Endothelial cell of umbilical vein (primary cell): ENCODE measurements around the gene KDM4B.

Experiments
- EZH2 ChIP-seq: IDR thresholded peaks from 2 replicates; pipeline ENCODE4 v1.6.1; 2012; ENCODE audit warnings: borderline replicate concordance, low read depth, mild to moderate bottlenecking, moderate library complexity, low read length, inconsistent platforms; ENCODE audit not compliant: severe bottlenecking
- GATA2 ChIP-seq: IDR thresholded peaks from 2 replicates; pipeline ENCODE4 v1.7.0; 2011; ENCODE audit warnings: low read depth, mild to moderate bottlenecking, moderate library complexity, mixed read lengths, low read length; ENCODE audit not compliant: insufficient read length, insufficient read depth
- JUN ChIP-seq: IDR thresholded peaks from 2 replicates; pipeline ENCODE4 v1.6.1; 2011; ENCODE audit warnings: borderline replicate concordance, low read depth; ENCODE audit not compliant: insufficient read length, insufficient read depth
- POLR2A ChIP-seq: IDR thresholded peaks from 2 replicates; pipeline ENCODE4 v1.6.1; 2012; ENCODE audit warnings: low read depth, mild to moderate bottlenecking, control low read depth, low read length
- POLR2AphosphoS5 ChIP-seq: IDR thresholded peaks from 2 replicates; pipeline ENCODE4 v1.6.1; 2012; ENCODE audit warnings: low read depth, mild to moderate bottlenecking, control low read depth, low read length, moderate library complexity; ENCODE audit not compliant: insufficient read depth
- TF ChIP-seq, protein P1 (sequence below), 2 donors: IDR thresholded peaks; 1 replicate in 1 of 2; 2 replicates in 1 of 2; pipeline ENCODE4 v1.5.1; 2011; ENCODE audit warnings: low read length in 2 of 2, mild to moderate bottlenecking in 2 of 2, moderate library complexity in 2 of 2, control low read depth in 1 of 2, inconsistent platforms in 1 of 2, low read depth in 1 of 2; ENCODE audit not compliant: insufficient read depth in 1 of 2; ENCODE audit errors: extremely low read depth in 1 of 2

- TF ChIP-seq, protein P1, sequence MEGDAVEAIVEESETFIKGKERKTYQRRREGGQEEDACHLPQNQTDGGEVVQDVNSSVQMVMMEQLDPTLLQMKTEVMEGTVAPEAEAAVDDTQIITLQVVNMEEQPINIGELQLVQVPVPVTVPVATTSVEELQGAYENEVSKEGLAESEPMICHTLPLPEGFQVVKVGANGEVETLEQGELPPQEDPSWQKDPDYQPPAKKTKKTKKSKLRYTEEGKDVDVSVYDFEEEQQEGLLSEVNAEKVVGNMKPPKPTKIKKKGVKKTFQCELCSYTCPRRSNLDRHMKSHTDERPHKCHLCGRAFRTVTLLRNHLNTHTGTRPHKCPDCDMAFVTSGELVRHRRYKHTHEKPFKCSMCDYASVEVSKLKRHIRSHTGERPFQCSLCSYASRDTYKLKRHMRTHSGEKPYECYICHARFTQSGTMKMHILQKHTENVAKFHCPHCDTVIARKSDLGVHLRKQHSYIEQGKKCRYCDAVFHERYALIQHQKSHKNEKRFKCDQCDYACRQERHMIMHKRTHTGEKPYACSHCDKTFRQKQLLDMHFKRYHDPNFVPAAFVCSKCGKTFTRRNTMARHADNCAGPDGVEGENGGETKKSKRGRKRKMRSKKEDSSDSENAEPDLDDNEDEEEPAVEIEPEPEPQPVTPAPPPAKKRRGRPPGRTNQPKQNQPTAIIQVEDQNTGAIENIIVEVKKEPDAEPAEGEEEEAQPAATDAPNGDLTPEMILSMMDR (IDR thresholded peaks at IDR 0.05; ENCODE audit: extremely low read depth in 1 of 2, insufficient read depth in 1 of 2, low read depth in 1 of 2, low read length in 2 of 2): no peak
- TF ChIP-seq POLR2AphosphoS5: no peak
- no peak for TF ChIP-seq POLR2A
- TF ChIP-seq EZH2: no peak
- TF ChIP-seq JUN: no peak
- TF ChIP-seq GATA2: no peak
These were observed 31.3 kb downstream of the KDM4B start for GRCh38 chr19:5000120-5000611.
